SK-N-SH treated with all-trans-retinoic acid at 6 μM for 48 hours (cell line): Measurements from ENCODE around the gene ATOH8.

ENCODE experiments used
- ARNTL ChIP-seq: fragments of 450-650 bp; formaldehyde crosslinking; IDR thresholded peaks from 2 replicates; pipeline ENCODE4 v1.5.0; 2020; ENCODE audit warnings: low read depth, mild to moderate bottlenecking, moderate library complexity, borderline replicate concordance
- OSR1 ChIP-seq: fragments of 250-450 bp; sonication (Bioruptor Pico); IDR thresholded peaks from 2 replicates; pipeline ENCODE4 v1.8.0; 2022; ENCODE audit warnings: moderate library complexity, mild to moderate bottlenecking, inconsistent platforms
- POU6F1 ChIP-seq: fragments of 250-450 bp; sonication (Bioruptor Pico); IDR thresholded peaks from 2 replicates; pipeline ENCODE4 v1.8.0; 2021; ENCODE audit warnings: low read depth, mild to moderate bottlenecking, moderate library complexity, borderline replicate concordance
- TOX ChIP-seq: fragments of 250-450 bp; sonication (Bioruptor Pico); IDR thresholded peaks from 2 replicates; pipeline ENCODE4 v1.8.0; 2021; ENCODE audit warnings: mild to moderate bottlenecking, moderate library complexity, borderline replicate concordance
- ZFP3 ChIP-seq: fragments of 250-450 bp; sonication (Bioruptor Pico); IDR thresholded peaks from 2 replicates; pipeline ENCODE4 v1.5.0; 2020; ENCODE audit warnings: mild to moderate bottlenecking, moderate library complexity
- TF ChIP-seq, protein P1 (sequence below): fragments of 250-450 bp; sonication (Bioruptor Pico); IDR thresholded peaks from 2 replicates; pipeline ENCODE4 v1.8.0; 2020; ENCODE audit warnings: mild to moderate bottlenecking, moderate library complexity, borderline replicate concordance

GRCh38 chr2:85785871-85786270, 32.1 kb downstream of the ATOH8 start:
- TF ChIP-seq ARNTL (CRISPR knock-in tag) (no peak), POU6F1 (CRISPR knock-in tag) (no peak), ZFP3 (CRISPR knock-in tag) (no peak), TOX (CRISPR knock-in tag) (no peak), OSR1 (CRISPR knock-in tag) (no peak)
- TF ChIP-seq, protein P1, sequence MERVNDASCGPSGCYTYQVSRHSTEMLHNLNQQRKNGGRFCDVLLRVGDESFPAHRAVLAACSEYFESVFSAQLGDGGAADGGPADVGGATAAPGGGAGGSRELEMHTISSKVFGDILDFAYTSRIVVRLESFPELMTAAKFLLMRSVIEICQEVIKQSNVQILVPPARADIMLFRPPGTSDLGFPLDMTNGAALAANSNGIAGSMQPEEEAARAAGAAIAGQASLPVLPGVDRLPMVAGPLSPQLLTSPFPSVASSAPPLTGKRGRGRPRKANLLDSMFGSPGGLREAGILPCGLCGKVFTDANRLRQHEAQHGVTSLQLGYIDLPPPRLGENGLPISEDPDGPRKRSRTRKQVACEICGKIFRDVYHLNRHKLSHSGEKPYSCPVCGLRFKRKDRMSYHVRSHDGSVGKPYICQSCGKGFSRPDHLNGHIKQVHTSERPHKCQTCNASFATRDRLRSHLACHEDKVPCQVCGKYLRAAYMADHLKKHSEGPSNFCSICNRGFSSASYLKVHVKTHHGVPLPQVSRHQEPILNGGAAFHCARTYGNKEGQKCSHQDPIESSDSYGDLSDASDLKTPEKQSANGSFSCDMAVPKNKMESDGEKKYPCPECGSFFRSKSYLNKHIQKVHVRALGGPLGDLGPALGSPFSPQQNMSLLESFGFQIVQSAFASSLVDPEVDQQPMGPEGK (CRISPR knock-in tag) = no peak
